B cell (primary cell): ENCODE results near the gene ETV6. TPM values are rescaled to one million over a fixed set of nuclear protein-coding genes. Genes with fewer than 3 reads are reported as not detected.
"Not testable (repeated sequence)": the region's sequence is repeated elsewhere in the genome, so short reads cannot be mapped to it uniquely, and the experiment has no call there.

Experiments
- ATAC-seq: fragments of 200-7000 bp; cut with Tn5 transposase; one replicate; pipeline ENCODE4 v1.10.0; 2021; ENCODE audit warnings: low read depth, mild to moderate bottlenecking, moderate number of reproducible peaks, moderate library complexity
- CTCF ChIA-PET: fragments of 350-600 bp; sonication (Branson Sonifier 250); formaldehyde crosslinking; loops from one replicate; lab custom pipeline; 2021; ENCODE audit warnings: antibody characterized with exemption, inconsistent platforms; lab: Charles Lee
- POLR2A ChIA-PET: fragments of 350-600 bp; sonication (Branson Sonifier 250); formaldehyde crosslinking; loops from one replicate; lab custom pipeline; 2021; ENCODE audit warnings: antibody characterized with exemption; lab: Charles Lee
- DNase-seq: peaks from one replicate; pipeline ENCODE4 v3.0.0; 2013
- H2AFZ ChIP-seq: 2 replicates; pipeline ENCODE4 v1.6.1; 2012; ENCODE audit warnings: mild to moderate bottlenecking, low read depth, low read length; ENCODE audit not compliant: insufficient read depth, poor library complexity, severe bottlenecking
- H3K27ac ChIP-seq, 2 donors: 1 replicate in 1 of 2; 2 replicates in 1 of 2; pipeline ENCODE4 v1.5.1; 2012 to 2013; ENCODE audit warnings: low read length in 2 of 2, mild to moderate bottlenecking in 2 of 2, moderate library complexity in 1 of 2
- H3K27me3 ChIP-seq, 4 experiments: fragments of 200-600 bp in 1 of 4; sonication (generic) in 1 of 4; replicated peaks in 1 of 4; 1 replicate in 2 of 4; 2 replicates in 2 of 4; pipeline versions ENCODE4 v1.6.1 to v1.7.0; 2013 to 2016; ENCODE audit warnings: low read length in 3 of 4, mild to moderate bottlenecking in 2 of 4, mixed read lengths in 1 of 4, moderate library complexity in 1 of 4; ENCODE audit not compliant: insufficient read depth in 4 of 4, control insufficient read depth in 3 of 4; ENCODE audit errors: control extremely low read depth in 1 of 4
- H3K36me3 ChIP-seq, 2 experiments: replicated peaks in 1 of 2; 1 replicate in 1 of 2; 2 replicates in 1 of 2; pipeline versions ENCODE4 v1.6.1 to v1.7.1; 2013; ENCODE audit warnings: low read length in 1 of 2; ENCODE audit not compliant: insufficient read depth in 2 of 2, control insufficient read depth in 1 of 2; ENCODE audit errors: control extremely low read depth in 1 of 2, extremely low read depth in 1 of 2
- H3K4me1 ChIP-seq, 2 donors: fragments of 200-600 bp in 1 of 2; sonication (generic) in 1 of 2; 1 replicate in 1 of 2; 2 replicates in 1 of 2; pipeline versions ENCODE4 v1.5.1 to v1.6.1; 2013 to 2017; ENCODE audit warnings: low read length in 2 of 2; ENCODE audit not compliant: control insufficient read depth in 2 of 2, insufficient read depth in 2 of 2
- H3K4me2 ChIP-seq: replicated peaks from 2 replicates; pipeline ENCODE3; 2012; ENCODE audit warnings: mild to moderate bottlenecking, low read depth, low read length; ENCODE audit not compliant: poor library complexity, severe bottlenecking
- H3K4me3 ChIP-seq, 5 experiments: fragments of 200-600 bp in 1 of 5; sonication (generic) in 1 of 5; 1 replicate in 3 of 5; 2 replicates in 2 of 5; pipeline versions ENCODE4 v1.5.1 to v1.7.0; 2011 to 2016; ENCODE audit warnings: low read length in 4 of 5, mild to moderate bottlenecking in 4 of 5, low read depth in 2 of 5, control low read depth in 1 of 5, moderate library complexity in 1 of 5; ENCODE audit not compliant: insufficient read depth in 1 of 5; ENCODE audit errors: control extremely low read depth in 1 of 5, extremely low read depth in 1 of 5
- H3K79me2 ChIP-seq: fragments of 200-600 bp; sonication (generic); one replicate; pipeline ENCODE4 v1.6.0; 2016; ENCODE audit warnings: low read length; ENCODE audit not compliant: control insufficient read depth, insufficient read depth
- H3K9ac ChIP-seq: fragments of 200-600 bp; sonication (generic); 2 replicates; pipeline ENCODE4 v1.6.1; 2017; ENCODE audit warnings: mild to moderate bottlenecking, low read length, moderate library complexity
- H3K9me3 ChIP-seq, 3 donors: one replicate each; pipeline versions ENCODE4 v1.6.1 to v1.7.1; 2013; ENCODE audit warnings: low read length in 2 of 3; ENCODE audit not compliant: control insufficient read depth in 2 of 3, insufficient read depth in 1 of 3; ENCODE audit errors: control extremely low read depth in 1 of 3
- H4K20me1 ChIP-seq: 2 replicates; pipeline ENCODE4 v1.6.0; 2012; ENCODE audit warnings: mild to moderate bottlenecking, low read length; ENCODE audit not compliant: insufficient read depth, control insufficient read depth, poor library complexity, severe bottlenecking
- H3K27ac Mint-ChIP-seq: one replicate; pipeline ENCODE4 v1.8.0; 2021; ENCODE audit warnings: mixed read lengths
- H3K27me3 Mint-ChIP-seq: one replicate; pipeline ENCODE4 v1.8.0; 2021; ENCODE audit warnings: mixed read lengths
- H3K4me1 Mint-ChIP-seq: one replicate; pipeline ENCODE4 v1.8.0; 2021; ENCODE audit warnings: mixed read lengths
- H3K4me3 Mint-ChIP-seq: one replicate; pipeline ENCODE4 v1.8.0; 2021; ENCODE audit warnings: mixed read lengths
- H3K9me3 Mint-ChIP-seq: one replicate; pipeline ENCODE4 v1.8.0; 2022; ENCODE audit warnings: mixed read lengths; ENCODE audit not compliant: insufficient read depth
- CTCF ChIP-seq: fragments of 200-600 bp; IDR thresholded peaks from one replicate; pipeline ENCODE4 v1.8.0; 2022; ENCODE audit warnings: antibody characterized with exemption, mild to moderate bottlenecking
- EZH2 ChIP-seq: IDR thresholded peaks from 2 replicates; pipeline ENCODE4 v1.6.1; 2012; ENCODE audit warnings: borderline replicate concordance, low read depth, mild to moderate bottlenecking, moderate library complexity, low read length; ENCODE audit not compliant: insufficient read depth, poor library complexity, severe bottlenecking
- WGBS: methylation state at CpG from one replicate; pipeline ENCODE4 v1.1.5; 2013; ENCODE audit warnings: missing lambda C conversion rate; ENCODE audit not compliant: insufficient coverage; 5-methylcytosine and 5-hydroxymethylcytosine counted together
- intact Hi-C: fragments of 100-400 bp; cut with micrococcal nuclease; formaldehyde crosslinking; loops from one replicate; pipeline ENCODE4 v1.10.0; 2022
- polyA plus RNA-seq: library from polyadenylated mRNA; depleted of rRNA; stranded (reverse); fragments of >200 nt; gene quantifications from 2 replicates; pipeline ENCODE4 v1.2.3, GENCODE V29; 2012
- total RNA-seq, 2 donors: library from RNA; stranded (reverse); fragments of 120-200 nt in 1 of 2; gene quantifications; 1 replicate in 1 of 2; 2 replicates in 1 of 2; pipeline versions ENCODE4 v1.2.3 to v1.2.4, GENCODE V29; 2013 to 2022

The ETV6 gene
- total and polyA plus RNA-seq, 2 donors (not counting 1 experiment from before 2014, with no cell fraction given), result 17.4 to 123 TPM

- no peaks in the 10 kb centered on the region for H3K27me3 ChIP-seq
- peaks cover 62% of the 10 kb centered on the region for H4K20me1 ChIP-seq
- DNase-seq (no peak), ATAC-seq (no peak)
- H3K9ac ChIP-seq, result no peak overlapping the region
- peaks cover 94% of the 10 kb centered on the region for H3K79me2 ChIP-seq
- no peak overlapping the region for H3K4me3 ChIP-seq
- H3K9me3 Mint-ChIP-seq, result no peaks in the 10 kb centered on the region
- WGBS, result no CpG with 5 or more reads among the region's 2 CpGs
- H3K4me3 Mint-ChIP-seq, result no peak overlapping the region
- no peak overlapping the region for H3K27ac Mint-ChIP-seq
- H3K4me2 ChIP-seq, result no peak overlapping the region
- no peak overlapping the region for H3K27ac ChIP-seq
- peaks cover 6 to 8% of the 10 kb centered on the region in 2 donors for H3K4me1 ChIP-seq
- intact Hi-C loops, result loop anchor here (5.0 kb wide), 1 partner anchor 41 kb away; no protein-coding TSS in a partner anchor
- H3K9me3 ChIP-seq, result peaks cover 0 to 2% (median 0%) of the 10 kb centered on the region in 3 donors
- CTCF ChIA-PET, result interaction anchor here (1.4 kb wide), 1 partner anchor 17 kb away, joined by 3 read pairs; no protein-coding TSS in a partner anchor
- TF ChIP-seq CTCF (no peak), EZH2 (no peak)
- POLR2A ChIA-PET, result no interaction called here
- peaks cover 66% of the 10 kb centered on the region for H3K4me1 Mint-ChIP-seq
- H3K27me3 Mint-ChIP-seq, result no peaks in the 10 kb centered on the region
- peaks cover 5 to 7% of the 10 kb centered on the region in 2 experiments for H3K36me3 ChIP-seq
- no peak overlapping the region for H2AFZ ChIP-seq
These were observed 31.7 kb downstream of the ETV6 start for GRCh38 chr12:11681207-11681606.

- ATAC-seq, CTCF ChIA-PET, H3K9me3 Mint-ChIP-seq, H3K9me3 ChIP-seq, DNase-seq, H3K4me3 ChIP-seq, H3K36me3 ChIP-seq, H3K4me2 ChIP-seq, H3K27ac ChIP-seq, H3K27me3 Mint-ChIP-seq, H3K27ac Mint-ChIP-seq, H3K27me3 ChIP-seq, H3K9ac ChIP-seq, H3K4me3 Mint-ChIP-seq, H2AFZ ChIP-seq, H3K4me1 ChIP-seq, POLR2A ChIA-PET: not testable (repeated sequence)
- Histone ChIP-seq H4K20me1 (peaks cover 62% of the 10 kb centered on the region), H3K79me2 (peaks cover 94% of the 10 kb centered on the region)
- H3K4me1 Mint-ChIP-seq, result peaks cover 64% of the 10 kb centered on the region
- intact Hi-C loops, result loop anchor here (5.0 kb wide), 1 partner anchor 41 kb away; no protein-coding TSS in a partner anchor
- WGBS, result no CpG with 5 or more reads among the region's 3 CpGs
These were observed 32.2 kb downstream of the ETV6 start for GRCh38 chr12:11681695-11682094.
